H1 (cell line): ENCODE measurements around the gene ASCL1.

Experiments used
- CEBPB ChIP-seq: IDR thresholded peaks from 2 replicates; pipeline ENCODE4 v1.6.1; 2012; ENCODE audit warnings: low read depth, low read length
- EP300 ChIP-seq, 2 experiments: IDR thresholded peaks; 1 replicate in 1 of 2; 2 replicates in 1 of 2; pipeline ENCODE4 v1.6.1; 2011 to 2012; ENCODE audit warnings: low read depth in 2 of 2, low read length in 2 of 2, mild to moderate bottlenecking in 2 of 2, borderline replicate concordance in 1 of 2, inconsistent platforms in 1 of 2, moderate library complexity in 1 of 2
- EZH2 ChIP-seq: fragments of 200-600 bp; sonication (generic); IDR thresholded peaks from 2 replicates; pipeline ENCODE4 v1.7.1; 2012; ENCODE audit warnings: low read depth, mild to moderate bottlenecking, moderate library complexity, low read length, inconsistent platforms; ENCODE audit not compliant: severe bottlenecking
- FOSL1 ChIP-seq: IDR thresholded peaks from 2 replicates; pipeline ENCODE4 v1.6.1; 2011; ENCODE audit warnings: mild to moderate bottlenecking, low read depth, low read length, moderate library complexity; ENCODE audit not compliant: insufficient read depth
- KDM4A ChIP-seq: IDR thresholded peaks from one replicate; pipeline ENCODE4 v1.7.1; 2012; ENCODE audit warnings: low read depth, mild to moderate bottlenecking, moderate library complexity, low read length, inconsistent platforms; ENCODE audit not compliant: severe bottlenecking
- SUZ12 ChIP-seq: fragments of 200-600 bp; sonication (generic); IDR thresholded peaks from 2 replicates; pipeline ENCODE4 v1.6.1; 2012; ENCODE audit warnings: mild to moderate bottlenecking, inconsistent platforms, low read length, moderate library complexity, mixed read lengths
- YY1 ChIP-seq: IDR thresholded peaks from 2 replicates; pipeline ENCODE4 v1.6.1; 2011; ENCODE audit warnings: low read depth, mild to moderate bottlenecking, low read length
- ZNF274 ChIP-seq: IDR thresholded peaks from 2 replicates; pipeline ENCODE4 v1.7.0; 2012; ENCODE audit warnings: low read length, borderline replicate concordance; ENCODE audit errors: extremely low read depth
- TF ChIP-seq, protein P1 (sequence below), 3 experiments: IDR thresholded peaks; 1 replicate in 2 of 3; 2 replicates in 1 of 3; pipeline versions ENCODE4 v1.5.1 to v1.6.1; 2011; ENCODE audit warnings: low read length in 3 of 3, mild to moderate bottlenecking in 3 of 3, inconsistent platforms in 2 of 3, low read depth in 1 of 3, moderate library complexity in 1 of 3; ENCODE audit not compliant: insufficient read depth in 1 of 3; ENCODE audit errors: control extremely low read depth in 1 of 3
- TF ChIP-seq, protein P2 (sequence below): IDR thresholded peaks from 2 replicates; pipeline ENCODE4 v1.6.1; 2012; ENCODE audit warnings: low read length, inconsistent platforms

DNA sequence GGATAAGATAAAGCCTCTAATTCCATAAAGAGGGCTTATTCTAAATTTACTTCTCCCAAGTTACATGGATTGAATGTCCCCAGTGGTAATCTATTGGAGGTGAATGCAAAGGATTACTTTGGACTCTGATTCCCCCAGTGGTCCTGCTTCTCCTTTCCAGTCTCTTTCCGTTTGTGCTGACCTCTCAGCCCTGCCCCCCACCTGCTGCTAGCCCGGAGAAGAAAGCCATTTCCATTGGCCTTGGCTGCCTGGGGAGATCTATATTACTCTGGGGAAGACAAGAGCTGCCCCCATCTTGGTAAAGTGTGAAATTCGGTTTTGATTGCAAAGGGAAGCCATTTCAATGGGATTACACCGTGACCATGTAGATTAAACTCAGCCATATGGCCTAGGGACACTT is 13.3 kb downstream of the ASCL1 start:
- TF ChIP-seq, protein P1, sequence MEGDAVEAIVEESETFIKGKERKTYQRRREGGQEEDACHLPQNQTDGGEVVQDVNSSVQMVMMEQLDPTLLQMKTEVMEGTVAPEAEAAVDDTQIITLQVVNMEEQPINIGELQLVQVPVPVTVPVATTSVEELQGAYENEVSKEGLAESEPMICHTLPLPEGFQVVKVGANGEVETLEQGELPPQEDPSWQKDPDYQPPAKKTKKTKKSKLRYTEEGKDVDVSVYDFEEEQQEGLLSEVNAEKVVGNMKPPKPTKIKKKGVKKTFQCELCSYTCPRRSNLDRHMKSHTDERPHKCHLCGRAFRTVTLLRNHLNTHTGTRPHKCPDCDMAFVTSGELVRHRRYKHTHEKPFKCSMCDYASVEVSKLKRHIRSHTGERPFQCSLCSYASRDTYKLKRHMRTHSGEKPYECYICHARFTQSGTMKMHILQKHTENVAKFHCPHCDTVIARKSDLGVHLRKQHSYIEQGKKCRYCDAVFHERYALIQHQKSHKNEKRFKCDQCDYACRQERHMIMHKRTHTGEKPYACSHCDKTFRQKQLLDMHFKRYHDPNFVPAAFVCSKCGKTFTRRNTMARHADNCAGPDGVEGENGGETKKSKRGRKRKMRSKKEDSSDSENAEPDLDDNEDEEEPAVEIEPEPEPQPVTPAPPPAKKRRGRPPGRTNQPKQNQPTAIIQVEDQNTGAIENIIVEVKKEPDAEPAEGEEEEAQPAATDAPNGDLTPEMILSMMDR (IDR thresholded peaks at IDR 0.05; ENCODE audit: control extremely low read depth in 1 of 3, insufficient read depth in 1 of 3, low read depth in 1 of 3, low read length in 3 of 3), result no peak
- TF ChIP-seq ZNF274 (no peak), EP300 (IDR thresholded peaks at IDR 0.05; ENCODE audit: borderline replicate concordance in 1 of 2, low read depth in 2 of 2, low read length in 2 of 2) (no peak), KDM4A (no peak), YY1 (no peak), SUZ12 (no peak), EZH2 (no peak), CEBPB (no peak), FOSL1 (no peak)
- TF ChIP-seq, protein P2, sequence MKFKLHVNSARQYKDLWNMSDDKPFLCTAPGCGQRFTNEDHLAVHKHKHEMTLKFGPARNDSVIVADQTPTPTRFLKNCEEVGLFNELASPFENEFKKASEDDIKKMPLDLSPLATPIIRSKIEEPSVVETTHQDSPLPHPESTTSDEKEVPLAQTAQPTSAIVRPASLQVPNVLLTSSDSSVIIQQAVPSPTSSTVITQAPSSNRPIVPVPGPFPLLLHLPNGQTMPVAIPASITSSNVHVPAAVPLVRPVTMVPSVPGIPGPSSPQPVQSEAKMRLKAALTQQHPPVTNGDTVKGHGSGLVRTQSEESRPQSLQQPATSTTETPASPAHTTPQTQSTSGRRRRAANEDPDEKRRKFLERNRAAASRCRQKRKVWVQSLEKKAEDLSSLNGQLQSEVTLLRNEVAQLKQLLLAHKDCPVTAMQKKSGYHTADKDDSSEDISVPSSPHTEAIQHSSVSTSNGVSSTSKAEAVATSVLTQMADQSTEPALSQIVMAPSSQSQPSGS, result no peak
